NCI-H146 treated with DMSO at 0.1 percent for 48 hours (cell line): ENCODE data around the gene TAF4B.
"Not testable (repeated sequence)": the region's sequence is repeated elsewhere in the genome, so short reads cannot be mapped to it uniquely, and the experiment has no call there.

ENCODE experiments used
- DNase-seq: peaks from one replicate; lab custom pipeline; 2025; ENCODE audit not compliant: unreplicated experiment; lab: John Stamatoyannopoulos, UW

The TAF4B gene

DNA sequence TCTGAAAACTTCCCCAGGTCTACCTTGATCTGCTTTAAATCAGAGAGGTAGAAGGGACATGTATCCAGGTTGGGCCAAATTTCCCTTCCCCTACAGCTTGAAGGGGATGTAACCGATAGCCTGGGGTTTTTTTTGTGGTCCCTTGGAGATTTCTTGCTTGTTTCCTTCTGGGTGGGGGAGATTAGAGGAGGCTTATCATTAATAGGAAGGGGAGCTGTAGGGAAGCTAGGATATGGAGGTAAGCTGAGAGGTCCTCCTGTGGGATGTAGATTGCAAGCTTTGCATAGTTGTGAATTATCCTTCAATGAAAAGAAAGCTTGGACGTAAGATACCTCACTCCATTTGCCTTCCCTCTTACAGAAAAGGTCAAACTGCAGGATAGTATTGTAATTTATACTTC, 11.1 kb downstream of the TAF4B start:
- DNase-seq, result not testable (repeated sequence)

GRCh38 chr18:26238718-26239117, 12.5 kb downstream of the TAF4B start:
- DNase-seq, result not testable (repeated sequence)

- DNase-seq, result not testable (repeated sequence)
Observed at GRCh38 chr18:26242392-26242791, 16.1 kb downstream of the TAF4B start.

DNA sequence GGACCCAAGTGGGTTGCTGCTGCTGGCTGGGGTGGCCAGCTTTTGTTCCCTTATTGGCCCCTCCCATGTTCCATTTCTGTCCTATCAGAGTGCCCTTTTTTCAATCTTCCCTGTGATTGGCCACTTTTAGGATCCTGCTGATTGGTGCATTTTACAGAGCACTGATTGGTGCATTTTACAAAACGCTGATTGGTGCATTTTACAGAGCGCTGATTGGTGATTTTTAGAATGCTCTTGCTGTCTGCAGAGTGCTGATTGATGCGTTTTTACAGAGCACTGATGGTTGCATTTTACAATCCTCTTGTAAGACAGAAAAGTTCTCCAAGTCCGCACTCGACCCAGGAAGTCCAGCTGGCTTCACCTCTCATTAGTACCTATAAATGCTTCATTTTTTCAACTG, 19.2 kb downstream of the TAF4B start:
- not testable (repeated sequence) for DNase-seq

DNA sequence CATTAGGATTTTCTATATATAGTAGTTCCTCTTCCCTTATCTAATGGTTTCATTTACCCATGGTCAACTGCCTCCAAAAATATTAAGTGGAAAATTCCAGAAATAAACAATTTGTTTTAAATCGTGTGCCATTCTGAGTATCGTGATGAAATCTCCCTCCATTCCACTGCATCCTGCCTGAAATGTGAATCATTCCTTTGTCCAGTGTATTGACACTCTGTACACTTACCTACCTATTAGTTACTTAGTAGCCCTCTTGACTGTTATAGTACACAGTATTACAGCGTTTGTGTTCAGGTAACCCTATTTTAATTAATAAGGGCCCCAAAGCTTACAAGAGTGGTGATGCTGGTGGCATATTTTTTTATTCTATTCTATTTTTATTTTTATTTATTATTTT, 26.2 kb downstream of the TAF4B start:
- DNase-seq, result no peak

- not testable (repeated sequence) for DNase-seq
Observed at GRCh38 chr18:26254808-26255207, 28.6 kb downstream of the TAF4B start.

DNA sequence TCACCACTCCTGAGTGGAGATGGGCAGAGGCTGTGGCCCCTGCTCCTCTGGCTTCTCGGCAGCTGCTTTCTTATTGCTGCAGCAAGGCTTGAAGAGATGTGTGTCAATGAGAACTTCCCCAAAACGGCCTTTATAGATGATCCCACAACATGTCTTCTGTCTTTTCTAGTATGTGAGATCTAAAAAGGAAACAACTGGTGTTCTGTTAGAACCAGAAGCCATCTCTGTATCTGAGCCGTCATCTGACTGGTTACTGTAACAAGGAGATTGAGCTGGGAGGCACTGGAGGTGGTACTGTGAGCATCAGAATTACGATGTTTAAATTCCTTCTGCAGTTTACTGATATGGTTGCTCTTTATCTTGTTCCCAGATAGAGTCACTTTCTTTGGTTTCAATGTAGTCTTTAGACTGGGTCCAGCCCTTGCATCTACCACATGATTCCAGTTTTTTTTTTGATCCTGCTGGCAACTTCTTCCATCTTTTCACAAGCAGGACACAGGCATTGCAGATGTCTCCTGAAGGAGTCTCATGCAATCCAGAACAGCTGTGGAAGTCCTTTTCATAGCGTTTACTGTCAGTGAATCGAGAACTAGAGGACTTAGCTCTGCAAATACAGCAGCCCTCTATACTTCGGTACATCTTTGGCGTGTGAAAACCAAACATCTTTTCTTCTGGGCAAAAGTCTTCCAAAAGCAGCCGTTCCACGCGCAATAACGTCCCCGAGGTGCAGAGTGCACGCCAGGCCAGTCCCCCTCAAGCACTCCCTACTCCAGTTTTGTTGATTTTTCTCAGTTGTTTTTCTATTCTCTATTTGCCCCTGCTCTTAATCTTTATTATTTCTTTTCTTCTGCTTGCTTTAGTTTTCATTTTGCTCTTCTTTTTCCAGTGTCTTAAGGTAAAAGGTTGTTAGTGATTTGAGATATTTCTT, 29.7 kb downstream of the TAF4B start:
- no peak for DNase-seq

GRCh38 chr18:26258711-26259110, 32.5 kb downstream of the TAF4B start:
- DNase-seq, result no peak

GRCh38 chr18:26259416-26259815, 33.2 kb downstream of the TAF4B start:
- not testable (repeated sequence) for DNase-seq

- no peak for DNase-seq
Observed at GRCh38 chr18:26262156-26262555, 35.9 kb downstream of the TAF4B start.

GRCh38 chr18:26267357-26267930, 41.2 kb downstream of the TAF4B start:
- no peak for DNase-seq

DNA sequence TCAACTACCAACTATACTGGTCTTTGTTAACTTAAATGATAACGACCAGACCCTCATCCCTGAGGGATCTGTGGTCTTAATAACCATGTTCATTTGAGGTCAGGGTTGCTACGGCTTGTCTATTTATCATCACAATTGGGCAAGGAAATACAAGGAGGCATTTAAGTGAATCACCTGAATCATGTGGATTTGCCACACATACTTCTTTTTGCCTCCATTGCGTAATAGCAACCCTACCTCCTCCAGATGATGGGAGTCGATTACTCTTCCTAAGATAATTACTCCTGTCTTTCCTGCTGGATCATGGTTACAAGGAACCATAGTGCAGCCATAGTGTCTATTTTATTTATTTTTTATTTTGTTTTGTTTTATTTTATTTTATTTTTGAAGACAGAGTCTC, 42.2 kb downstream of the TAF4B start:
- DNase-seq, result no peak

DNA sequence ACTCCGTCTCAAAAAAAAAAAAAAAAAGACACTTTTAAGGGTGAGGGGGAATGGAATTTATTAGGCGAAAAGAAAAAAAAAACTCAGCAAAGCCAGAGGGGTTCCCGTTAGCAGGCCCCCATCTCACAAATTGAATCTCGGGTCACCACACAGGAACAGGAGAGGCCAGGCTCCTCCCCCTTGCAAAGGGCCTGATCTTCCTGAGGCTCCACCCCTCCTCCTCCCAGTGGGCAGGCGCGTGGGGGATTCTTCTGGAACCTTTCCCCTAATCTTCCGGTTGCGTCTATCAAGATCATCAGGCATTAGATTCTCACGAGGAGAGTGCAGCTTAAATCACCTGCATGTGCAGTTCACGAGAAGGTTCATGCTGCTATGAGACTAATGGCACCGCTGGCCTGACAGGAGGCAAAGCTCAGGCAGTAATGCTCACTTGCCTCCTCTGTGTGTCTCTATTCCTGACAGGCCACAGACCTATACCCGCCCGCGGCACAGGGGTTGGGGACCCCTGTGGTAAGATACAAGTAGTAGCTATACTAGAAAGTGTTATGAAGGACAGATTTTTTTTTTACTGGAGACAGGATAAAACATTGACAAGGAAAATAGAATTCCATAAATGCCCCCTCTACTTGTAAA, 45.8 kb downstream of the TAF4B start:
- DNase-seq, result no peak

DNA sequence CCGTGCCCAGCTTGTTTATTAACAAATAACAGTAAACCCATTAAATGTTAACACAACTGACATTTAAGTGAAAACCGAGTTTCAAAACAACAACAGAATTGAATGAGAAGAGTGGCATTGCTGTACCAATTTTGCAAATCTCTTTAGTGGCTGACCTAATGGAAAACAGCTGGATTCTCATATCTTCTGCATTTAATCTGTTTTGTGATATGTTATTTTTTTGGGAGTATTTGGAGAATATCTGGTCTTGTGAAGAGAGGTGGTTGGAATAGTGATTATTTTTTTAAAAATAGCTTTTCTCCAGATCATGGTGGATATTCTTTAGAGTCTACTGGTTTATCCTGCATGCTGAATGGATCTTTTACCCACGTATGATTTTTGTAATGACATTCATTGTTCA, 51.1 kb downstream of the TAF4B start:
- no peak for DNase-seq

GRCh38 chr18:26279428-26279827, 53.2 kb downstream of the TAF4B start:
- DNase-seq, result no peak

- DNase-seq, result no peak
Observed at GRCh38 chr18:26286008-26286407, 59.8 kb downstream of the TAF4B start.

- no peak for DNase-seq
Observed at GRCh38 chr18:26287644-26288043, 61.4 kb downstream of the TAF4B start.

DNA sequence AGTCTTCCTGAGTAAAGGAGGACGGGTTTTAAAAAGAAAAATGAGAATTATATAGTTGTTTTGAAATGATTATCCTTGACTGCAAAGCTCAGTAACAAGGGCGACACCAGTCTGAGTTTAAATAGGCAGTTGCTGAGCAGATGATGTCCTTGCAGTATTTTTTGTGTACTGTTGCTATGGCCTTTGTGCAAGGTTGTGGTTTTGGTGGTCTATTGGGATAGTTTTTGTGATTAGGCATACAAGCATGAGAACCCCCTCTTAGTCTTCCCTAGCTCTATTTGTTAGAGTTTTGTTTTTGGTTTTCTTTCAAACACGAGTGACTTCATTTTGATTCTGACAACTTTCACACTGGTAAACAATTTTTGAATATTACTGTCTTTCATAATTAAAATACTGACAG, 64.1 kb downstream of the TAF4B start:
- no peak for DNase-seq

DNA sequence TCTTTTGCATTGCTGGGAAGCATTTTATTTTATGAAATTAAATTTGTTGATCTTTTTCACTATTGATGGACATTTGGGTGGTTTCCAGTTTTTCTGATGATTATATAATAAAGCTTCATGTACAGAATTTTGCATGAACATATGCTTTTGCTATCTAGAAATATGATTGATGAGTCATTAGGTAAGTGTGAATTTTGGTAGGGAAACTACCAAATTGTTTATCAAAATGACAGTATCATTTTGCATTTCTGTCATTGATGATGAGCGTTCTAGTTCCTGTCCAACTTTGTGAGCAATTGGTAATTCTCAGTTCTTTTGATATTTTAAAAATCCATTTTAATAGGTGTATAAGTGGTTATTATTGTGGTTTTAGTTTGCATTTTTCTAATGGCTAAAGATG, 67.7 kb downstream of the TAF4B start:
- DNase-seq, result no peak

DNA sequence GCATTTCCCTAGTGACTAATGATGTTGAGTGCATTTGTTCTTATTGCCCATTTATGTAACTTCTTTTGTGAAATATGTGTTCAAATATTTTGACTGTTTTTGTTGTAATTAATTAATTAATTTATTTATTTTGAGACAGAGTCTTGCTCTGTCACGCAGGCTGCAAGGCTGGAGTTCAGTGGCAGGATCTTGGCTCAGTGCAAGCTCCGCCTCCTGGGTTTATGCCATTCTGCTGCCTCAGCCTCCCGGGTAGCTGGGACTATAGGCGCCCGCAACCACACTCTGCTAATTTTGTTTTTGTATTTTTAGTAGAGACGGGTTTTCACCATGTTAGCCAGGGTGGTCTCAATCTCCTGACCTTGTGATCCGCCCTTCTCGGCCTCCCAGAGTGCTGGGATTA, 71.9 kb downstream of the TAF4B start:
- no peak for DNase-seq

DNA sequence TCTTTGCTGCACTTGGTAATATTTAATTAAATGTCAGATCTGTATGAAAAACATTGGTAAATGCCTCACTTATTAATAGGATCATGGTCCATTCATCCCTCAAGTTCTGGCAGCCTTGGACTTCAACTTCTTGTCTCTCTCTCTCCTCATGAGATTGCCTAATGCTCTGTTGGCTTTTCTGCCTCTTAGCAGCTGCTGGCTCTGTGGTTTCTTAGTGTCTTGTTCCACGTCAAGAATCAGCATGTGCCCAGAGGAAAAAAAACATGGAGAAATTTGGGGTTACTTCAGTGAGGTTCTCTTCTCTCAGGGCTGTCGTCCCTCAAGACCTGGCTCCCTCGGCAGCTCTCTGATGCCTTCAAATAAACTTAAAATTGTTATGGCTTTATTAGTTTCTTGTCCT, 75.4 kb downstream of the TAF4B start:
- DNase-seq, result no peak

GRCh38 chr18:26303222-26303621, 77.0 kb downstream of the TAF4B start:
- DNase-seq, result not testable (repeated sequence)
